ENCODE measurements around the gene MKS1. TPM values are rescaled to one million over a fixed set of nuclear protein-coding genes. Genes with fewer than 3 reads are reported as not detected.

Gene MKS1
- total RNA-seq, 5 donors from 2014 or later (not counting 1 experiment from before 2014, with no cell fraction given): 12.7 to 32.6 (median 22.3) TPM

DNA sequence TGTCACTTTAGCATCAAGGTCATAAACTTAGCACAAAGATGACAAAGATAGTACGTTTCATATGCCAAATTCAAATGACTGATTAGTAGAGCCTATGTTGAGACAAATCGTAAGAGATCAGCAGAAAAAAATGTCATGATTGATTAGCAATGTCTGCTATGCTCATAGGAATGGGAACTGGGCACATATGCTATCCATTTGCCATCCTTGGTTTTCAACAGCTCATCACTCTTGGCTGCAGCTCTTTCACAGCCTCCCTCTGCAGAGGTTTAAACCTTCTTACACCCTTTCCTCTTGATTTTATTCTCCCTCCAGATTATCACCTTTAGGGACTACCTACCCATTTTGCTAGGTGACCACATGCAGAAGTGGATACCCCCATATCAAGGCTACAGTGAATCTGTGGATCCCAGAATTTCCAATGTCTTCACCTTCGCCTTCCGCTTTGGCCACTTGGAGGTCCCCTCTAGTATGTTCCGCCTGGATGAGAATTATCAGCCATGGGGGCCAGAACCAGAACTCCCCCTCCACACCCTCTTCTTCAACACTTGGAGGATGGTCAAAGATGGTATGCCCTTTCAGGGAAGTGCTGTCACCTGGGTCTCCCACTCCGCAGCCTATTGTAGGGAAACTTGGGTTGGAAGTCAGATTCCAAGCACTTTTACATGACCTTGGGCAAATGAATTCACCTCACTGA lies 45.5 kb upstream of the MKS1 start:
- WGBS (ENCODE audit: insufficient coverage): 50% methylated on average over 1 of the region's 6 CpGs
- ChIA-PET CTCF (no interaction called here), POLR2A (no interaction called here)
- no peak overlapping the region for H3K4me3 Mint-ChIP-seq
- DNase-seq (no peak), ATAC-seq (replicated peaks in 1 of 4) (no peak)
- no peaks in the 10 kb centered on the region for H3K4me1 ChIP-seq (ENCODE audit: control insufficient read depth in 1 of 2, extremely low read depth in 1 of 2, insufficient read depth in 2 of 2, low read length in 2 of 2)
- H3K36me3 ChIP-seq (ENCODE audit: control insufficient read depth in 2 of 2, extremely low read depth in 1 of 2, insufficient read depth in 1 of 2, low read length in 1 of 2): no peaks in the 10 kb centered on the region
- no peak overlapping the region for H3K27ac ChIP-seq (ENCODE audit: low read length)
- H3K27me3 ChIP-seq (replicated peaks in 1 of 2; ENCODE audit: control insufficient read depth in 2 of 2, extremely low read depth in 1 of 2, insufficient read depth in 2 of 2, low read length in 1 of 2): peaks cover 0 to 44% of the 10 kb centered on the region in 2 experiments
- no peaks in the 10 kb centered on the region for H3K9me3 Mint-ChIP-seq
- no peak overlapping the region for H3K4me3 ChIP-seq (ENCODE audit: control insufficient read depth in 1 of 2, extremely low read depth in 1 of 2, low read length in 1 of 2)
- H3K27ac Mint-ChIP-seq: no peak overlapping the region
- peaks cover 44 to 71% of the 10 kb centered on the region in 2 donors for H3K27me3 Mint-ChIP-seq
- H3K36me3 Mint-ChIP-seq: no peaks in the 10 kb centered on the region
- H3K4me1 Mint-ChIP-seq: no peaks in the 10 kb centered on the region
- no peaks in the 10 kb centered on the region for H3K9me3 ChIP-seq

DNA sequence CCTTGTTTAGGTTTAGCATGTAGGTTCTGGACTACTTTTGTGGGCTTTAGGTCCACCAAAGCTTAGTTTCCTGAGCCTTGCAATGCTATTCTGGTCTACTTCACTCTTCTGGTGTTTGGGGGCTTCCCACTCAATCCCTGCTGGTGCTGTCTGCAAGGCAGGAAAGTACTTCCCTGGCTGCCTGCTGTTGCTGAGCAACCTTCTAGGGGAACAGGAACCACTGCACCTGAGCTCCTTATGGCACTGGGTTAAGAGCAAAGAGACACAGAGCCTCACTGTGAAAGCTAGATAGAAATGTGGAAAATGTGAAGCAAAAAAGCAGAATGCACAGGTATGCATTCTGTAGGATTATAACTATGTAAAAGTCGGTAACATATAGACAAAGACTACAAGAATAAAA lies 44.7 kb upstream of the MKS1 start:
- peaks cover 44 to 71% of the 10 kb centered on the region in 2 donors for H3K27me3 Mint-ChIP-seq
- no peak overlapping the region for H3K27ac Mint-ChIP-seq
- Histone ChIP-seq H3K9me3 (no peaks in the 10 kb centered on the region), H3K4me3 (ENCODE audit: control insufficient read depth in 1 of 2, extremely low read depth in 1 of 2, low read length in 1 of 2) (no peak overlapping the region), H3K36me3 (ENCODE audit: control insufficient read depth in 2 of 2, extremely low read depth in 1 of 2, insufficient read depth in 1 of 2, low read length in 1 of 2) (no peaks in the 10 kb centered on the region), H3K27me3 (replicated peaks in 1 of 2; ENCODE audit: control insufficient read depth in 2 of 2, extremely low read depth in 1 of 2, insufficient read depth in 2 of 2, low read length in 1 of 2) (peaks cover 0 to 41% of the 10 kb centered on the region in 2 experiments), H3K27ac (ENCODE audit: low read length) (no peak overlapping the region), H3K4me1 (ENCODE audit: control insufficient read depth in 1 of 2, extremely low read depth in 1 of 2, insufficient read depth in 2 of 2, low read length in 2 of 2) (no peaks in the 10 kb centered on the region)
- ATAC-seq (replicated peaks in 1 of 4): no peak
- POLR2A ChIA-PET: no interaction called here
- WGBS (ENCODE audit: insufficient coverage): no CpG with 5 or more reads among the region's 1 CpG
- no peak for DNase-seq
- no peaks in the 10 kb centered on the region for H3K4me1 Mint-ChIP-seq
- CTCF ChIA-PET: no interaction called here
- no peaks in the 10 kb centered on the region for H3K9me3 Mint-ChIP-seq
- H3K36me3 Mint-ChIP-seq: no peaks in the 10 kb centered on the region
- H3K4me3 Mint-ChIP-seq: no peak overlapping the region

DNA sequence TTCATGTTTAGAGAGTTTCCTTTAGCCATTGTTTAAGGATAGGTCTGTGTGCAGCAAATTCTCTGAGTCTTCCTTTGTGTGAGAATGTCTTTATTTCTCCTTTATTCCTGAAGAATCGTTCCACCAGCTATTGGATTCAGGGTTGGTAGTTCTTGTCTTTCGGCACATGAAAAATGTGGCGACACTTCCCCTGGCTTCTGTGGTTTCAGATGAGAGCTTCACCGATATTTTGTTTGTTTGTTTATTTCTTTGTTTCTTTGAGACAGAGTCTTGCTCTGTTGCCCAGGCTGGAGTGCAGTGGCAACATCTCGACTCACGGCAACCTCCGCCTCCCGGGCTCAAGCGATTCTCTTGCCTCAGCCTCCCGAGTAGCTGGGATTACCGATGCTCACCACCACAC lies 43.1 kb upstream of the MKS1 start:
- ChIA-PET POLR2A (no interaction called here), CTCF (no interaction called here)
- no peak overlapping the region for H3K4me3 ChIP-seq (ENCODE audit: control insufficient read depth in 1 of 2, extremely low read depth in 1 of 2, low read length in 1 of 2)
- Mint-ChIP-seq H3K4me3 (no peak overlapping the region), H3K36me3 (no peaks in the 10 kb centered on the region), H3K4me1 (no peaks in the 10 kb centered on the region), H3K9me3 (no peaks in the 10 kb centered on the region), H3K27me3 (peaks cover 48 to 75% of the 10 kb centered on the region in 2 donors), H3K27ac (no peak overlapping the region)
- peaks cover 0 to 30% of the 10 kb centered on the region in 2 experiments for H3K27me3 ChIP-seq (replicated peaks in 1 of 2; ENCODE audit: control insufficient read depth in 2 of 2, extremely low read depth in 1 of 2, insufficient read depth in 2 of 2, low read length in 1 of 2)
- DNase-seq (no peak), ATAC-seq (replicated peaks in 1 of 4) (no peak)
- 73% methylated on average over 9 of the region's 11 CpGs for WGBS (ENCODE audit: insufficient coverage)
- H3K27ac ChIP-seq (ENCODE audit: low read length): no peak overlapping the region
- H3K9me3 ChIP-seq: no peaks in the 10 kb centered on the region
- H3K4me1 ChIP-seq (ENCODE audit: control insufficient read depth in 1 of 2, extremely low read depth in 1 of 2, insufficient read depth in 2 of 2, low read length in 2 of 2): no peaks in the 10 kb centered on the region
- H3K36me3 ChIP-seq (ENCODE audit: control insufficient read depth in 2 of 2, extremely low read depth in 1 of 2, insufficient read depth in 1 of 2, low read length in 1 of 2): no peaks in the 10 kb centered on the region

DNA sequence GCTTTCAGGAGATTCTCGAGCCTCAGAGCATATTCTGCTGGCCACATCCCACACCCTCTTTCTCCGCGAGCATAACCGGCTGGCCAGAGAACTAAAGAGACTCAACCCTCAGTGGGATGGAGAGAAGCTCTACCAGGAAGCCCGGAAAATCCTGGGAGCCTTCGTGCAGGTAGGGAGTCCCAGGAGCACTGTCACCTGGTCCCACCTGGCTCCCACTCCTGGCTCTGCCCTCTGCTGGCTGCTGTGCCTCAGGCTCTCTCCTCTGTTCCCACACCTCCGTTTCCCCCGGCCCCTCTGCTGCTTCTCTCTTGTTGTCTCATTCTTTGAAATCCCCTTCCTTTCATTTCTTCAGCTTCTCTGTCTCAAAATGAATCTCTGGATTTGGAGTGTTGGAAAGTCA lies 35.7 kb upstream of the MKS1 start:
- Mint-ChIP-seq H3K9me3 (no peaks in the 10 kb centered on the region), H3K4me3 (no peak overlapping the region), H3K27ac (no peak overlapping the region), H3K4me1 (peaks cover 0 to 6% (median 5%) of the 10 kb centered on the region in 3 donors), H3K27me3 (peaks cover 17 to 18% of the 10 kb centered on the region in 2 donors), H3K36me3 (no peaks in the 10 kb centered on the region)
- DNase-seq (no peak), ATAC-seq (replicated peaks in 1 of 4) (no peak)
- Histone ChIP-seq H3K9me3 (no peaks in the 10 kb centered on the region), H3K27me3 (replicated peaks in 1 of 2; ENCODE audit: control insufficient read depth in 2 of 2, extremely low read depth in 1 of 2, insufficient read depth in 2 of 2, low read length in 1 of 2) (peaks cover 0 to 20% of the 10 kb centered on the region in 2 experiments), H3K27ac (ENCODE audit: low read length) (no peak overlapping the region), H3K4me3 (ENCODE audit: control insufficient read depth in 1 of 2, extremely low read depth in 1 of 2, low read length in 1 of 2) (no peak overlapping the region), H3K4me1 (ENCODE audit: control insufficient read depth in 1 of 2, extremely low read depth in 1 of 2, insufficient read depth in 2 of 2, low read length in 2 of 2) (peaks cover 0 to 3% of the 10 kb centered on the region in 2 experiments), H3K36me3 (ENCODE audit: control insufficient read depth in 2 of 2, extremely low read depth in 1 of 2, insufficient read depth in 1 of 2, low read length in 1 of 2) (no peaks in the 10 kb centered on the region)
- WGBS (ENCODE audit: insufficient coverage): 15% methylated on average over 2 of the region's 8 CpGs
- POLR2A ChIA-PET: interaction anchor here in 1 of 2 donors (0.7 kb wide), 1 partner anchor 90 kb away, joined by 3 read pairs; no protein-coding TSS in a partner anchor
- CTCF ChIA-PET: no interaction called here

DNA sequence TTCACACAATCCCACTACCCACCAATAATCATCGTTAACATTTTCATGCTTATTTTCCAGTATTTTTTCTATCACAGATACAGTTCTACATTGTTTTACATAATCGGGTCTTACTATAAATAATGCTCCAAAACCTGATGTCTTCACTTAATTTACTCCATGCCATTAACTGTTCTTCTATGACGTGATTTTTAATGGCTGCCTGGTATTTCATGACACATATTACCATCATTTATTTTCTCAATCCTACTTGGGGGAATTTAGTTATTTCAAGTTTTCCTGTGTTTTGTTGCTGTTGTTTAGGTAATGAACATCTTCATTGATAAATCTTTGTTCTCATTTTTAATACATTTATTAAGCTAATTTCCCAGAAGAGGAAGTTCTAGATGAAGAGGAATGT lies 34.0 kb upstream of the MKS1 start:
- WGBS (ENCODE audit: insufficient coverage): 100% methylated on average over 1 of the region's 3 CpGs

DNA sequence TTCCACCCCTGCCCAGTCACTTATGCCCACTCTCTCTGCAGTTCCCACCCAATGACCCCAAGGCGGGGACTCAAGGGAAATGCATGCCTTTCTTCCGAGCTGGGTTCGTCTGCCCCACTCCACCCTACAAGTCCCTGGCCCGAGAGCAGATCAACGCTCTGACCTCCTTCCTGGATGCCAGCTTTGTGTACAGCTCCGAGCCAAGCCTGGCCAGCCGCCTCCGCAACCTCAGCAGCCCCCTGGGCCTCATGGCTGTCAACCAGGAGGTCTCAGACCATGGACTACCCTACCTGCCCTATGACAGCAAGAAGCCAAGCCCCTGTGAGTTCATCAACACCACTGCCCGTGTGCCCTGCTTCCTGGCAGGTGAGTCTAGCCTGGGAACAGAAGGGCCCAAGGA lies 33.1 kb upstream of the MKS1 start:
- WGBS (ENCODE audit: insufficient coverage): 73% methylated on average over 8 of the region's 9 CpGs
- H3K27ac ChIP-seq (ENCODE audit: low read length): no peak overlapping the region
- peaks cover 11 to 21% (median 18%) of the 10 kb centered on the region in 3 donors for H3K4me1 Mint-ChIP-seq
- no peaks in the 10 kb centered on the region for H3K9me3 Mint-ChIP-seq
- no peak overlapping the region for H3K4me3 Mint-ChIP-seq
- no peak overlapping the region for H3K4me3 ChIP-seq (ENCODE audit: control insufficient read depth in 1 of 2, extremely low read depth in 1 of 2, low read length in 1 of 2)
- ChIA-PET CTCF (no interaction called here), POLR2A (no interaction called here)
- H3K27me3 ChIP-seq (replicated peaks in 1 of 2; ENCODE audit: control insufficient read depth in 2 of 2, extremely low read depth in 1 of 2, insufficient read depth in 2 of 2, low read length in 1 of 2): peaks cover 0 to 31% of the 10 kb centered on the region in 2 experiments
- ATAC-seq (replicated peaks in 1 of 4): no peak
- H3K27me3 Mint-ChIP-seq: peaks cover 11 to 19% of the 10 kb centered on the region in 2 donors
- no peak for DNase-seq
- no peaks in the 10 kb centered on the region for H3K9me3 ChIP-seq
- H3K4me1 ChIP-seq (ENCODE audit: control insufficient read depth in 1 of 2, extremely low read depth in 1 of 2, insufficient read depth in 2 of 2, low read length in 2 of 2): peaks cover 0 to 18% of the 10 kb centered on the region in 2 experiments
- no peaks in the 10 kb centered on the region for H3K36me3 ChIP-seq (ENCODE audit: control insufficient read depth in 2 of 2, extremely low read depth in 1 of 2, insufficient read depth in 1 of 2, low read length in 1 of 2)
- H3K27ac Mint-ChIP-seq: no peak overlapping the region
- H3K36me3 Mint-ChIP-seq: no peaks in the 10 kb centered on the region

More for the DNA sequence above, 34.0 kb upstream of the MKS1 start:
- ChIA-PET POLR2A (no interaction called here), CTCF (interaction anchor here in 1 of 2 donors (0.6 to 0.7 kb wide), 2 partner anchors 96 to 246 kb away, joined by 3 to 4 read pairs; no protein-coding TSS in a partner anchor)
- no peak overlapping the region for H3K27ac ChIP-seq (ENCODE audit: low read length)
- H3K27ac Mint-ChIP-seq: no peak overlapping the region
- no peaks in the 10 kb centered on the region for H3K36me3 Mint-ChIP-seq
- no peaks in the 10 kb centered on the region for H3K9me3 ChIP-seq
- no peak for ATAC-seq (replicated peaks in 1 of 4)
- no peak overlapping the region for H3K4me3 Mint-ChIP-seq
- DNase-seq: no peak
- peaks cover 17 to 22% of the 10 kb centered on the region in 2 donors for H3K27me3 Mint-ChIP-seq
- peaks cover 0 to 31% of the 10 kb centered on the region in 2 experiments for H3K27me3 ChIP-seq (replicated peaks in 1 of 2; ENCODE audit: control insufficient read depth in 2 of 2, extremely low read depth in 1 of 2, insufficient read depth in 2 of 2, low read length in 1 of 2)
- H3K9me3 Mint-ChIP-seq: no peaks in the 10 kb centered on the region
- H3K36me3 ChIP-seq (ENCODE audit: control insufficient read depth in 2 of 2, extremely low read depth in 1 of 2, insufficient read depth in 1 of 2, low read length in 1 of 2): no peaks in the 10 kb centered on the region
- H3K4me1 Mint-ChIP-seq: peaks cover 5 to 15% (median 12%) of the 10 kb centered on the region in 3 donors
- no peak overlapping the region for H3K4me3 ChIP-seq (ENCODE audit: control insufficient read depth in 1 of 2, extremely low read depth in 1 of 2, low read length in 1 of 2)
- peaks cover 0 to 12% of the 10 kb centered on the region in 2 experiments for H3K4me1 ChIP-seq (ENCODE audit: control insufficient read depth in 1 of 2, extremely low read depth in 1 of 2, insufficient read depth in 2 of 2, low read length in 2 of 2)

All from T-cell (primary cell).